ENCODE data around the gene RRAS. TPM values are rescaled to one million over a fixed set of nuclear protein-coding genes. Genes with fewer than 3 reads are reported as not detected.

Gene RRAS
- total RNA-seq, 3 donors from 2014 or later = 43.9 to 89.8 (median 48.6) TPM

GRCh38 chr19:49665036-49665350 lies 25.1 kb upstream of the RRAS start:
- TF ChIP-seq, protein P1, sequence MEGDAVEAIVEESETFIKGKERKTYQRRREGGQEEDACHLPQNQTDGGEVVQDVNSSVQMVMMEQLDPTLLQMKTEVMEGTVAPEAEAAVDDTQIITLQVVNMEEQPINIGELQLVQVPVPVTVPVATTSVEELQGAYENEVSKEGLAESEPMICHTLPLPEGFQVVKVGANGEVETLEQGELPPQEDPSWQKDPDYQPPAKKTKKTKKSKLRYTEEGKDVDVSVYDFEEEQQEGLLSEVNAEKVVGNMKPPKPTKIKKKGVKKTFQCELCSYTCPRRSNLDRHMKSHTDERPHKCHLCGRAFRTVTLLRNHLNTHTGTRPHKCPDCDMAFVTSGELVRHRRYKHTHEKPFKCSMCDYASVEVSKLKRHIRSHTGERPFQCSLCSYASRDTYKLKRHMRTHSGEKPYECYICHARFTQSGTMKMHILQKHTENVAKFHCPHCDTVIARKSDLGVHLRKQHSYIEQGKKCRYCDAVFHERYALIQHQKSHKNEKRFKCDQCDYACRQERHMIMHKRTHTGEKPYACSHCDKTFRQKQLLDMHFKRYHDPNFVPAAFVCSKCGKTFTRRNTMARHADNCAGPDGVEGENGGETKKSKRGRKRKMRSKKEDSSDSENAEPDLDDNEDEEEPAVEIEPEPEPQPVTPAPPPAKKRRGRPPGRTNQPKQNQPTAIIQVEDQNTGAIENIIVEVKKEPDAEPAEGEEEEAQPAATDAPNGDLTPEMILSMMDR (IDR thresholded peaks at IDR 0.05) = no peak
- peaks cover 6% of the 10 kb centered on the region for H3K36me3 ChIP-seq (ENCODE audit: low read depth)
- no peaks in the 10 kb centered on the region for H3K9me3 ChIP-seq
- H3K4me3 ChIP-seq = peak overlapping the region; percentile 68
- intact Hi-C loops (cut with DNase I, micrococcal nuclease) = no loop called here
- no peak for ATAC-seq
- H3K4me1 ChIP-seq (ENCODE audit: low read depth) = peaks cover 10% of the 10 kb centered on the region
- peak in 1 of 3 donors; percentile 24 for DNase-seq

DNA sequence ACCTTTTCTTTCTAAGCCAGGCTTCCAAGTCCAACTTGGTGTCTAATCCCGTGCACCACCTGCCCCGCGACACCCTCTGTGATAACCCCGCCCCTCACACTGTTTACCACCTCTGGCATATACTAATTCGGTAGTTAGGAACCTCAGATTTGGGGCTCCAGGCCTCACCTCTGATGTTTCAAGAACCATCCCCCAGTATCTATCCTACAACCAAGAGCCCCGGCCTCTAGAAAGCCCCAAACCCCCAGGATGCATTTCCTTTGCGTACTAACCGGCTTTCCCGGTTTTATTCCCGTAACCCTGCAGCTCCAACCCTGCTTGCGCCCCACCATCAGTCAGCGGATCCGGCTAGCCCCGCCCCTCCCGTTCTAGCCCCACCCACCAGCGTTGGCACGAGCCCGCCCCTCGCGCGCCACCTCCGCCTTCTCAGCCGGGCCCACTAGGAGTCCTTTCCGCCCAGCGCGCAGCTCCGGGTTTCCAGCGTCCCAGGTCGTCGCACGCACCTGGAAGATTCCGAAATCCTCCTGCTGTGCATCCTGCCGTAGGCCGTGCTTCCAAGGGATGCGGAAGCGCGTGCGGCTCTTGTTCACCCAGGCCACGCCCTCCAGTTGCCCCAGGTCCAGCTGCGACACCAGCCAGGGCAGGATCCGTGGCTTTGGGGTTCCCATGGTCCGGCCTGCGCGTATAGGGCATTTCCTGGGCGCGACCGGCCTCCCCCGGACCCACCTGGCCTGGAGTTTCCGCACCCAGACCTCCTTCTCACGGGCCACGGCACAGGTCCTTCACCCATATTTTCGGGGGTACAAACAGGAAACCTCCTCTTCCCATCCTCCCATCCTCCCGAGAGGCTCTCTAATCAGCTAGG lies 24.5 kb upstream of the RRAS start:
- Histone ChIP-seq H3K4me3 (peak overlapping the region; percentile 68), H3K36me3 (ENCODE audit: low read depth) (peaks cover 6% of the 10 kb centered on the region), H3K9me3 (no peaks in the 10 kb centered on the region), H3K4me1 (ENCODE audit: low read depth) (peaks cover 10% of the 10 kb centered on the region)
- DNase-seq = peak; percentile 95 to 96 (median 96)
- ATAC-seq = peak; percentile 85
- intact Hi-C loops (cut with DNase I, micrococcal nuclease) = no loop called here
- TF ChIP-seq, protein P1 (IDR thresholded peaks at IDR 0.05) = no peak

DNA sequence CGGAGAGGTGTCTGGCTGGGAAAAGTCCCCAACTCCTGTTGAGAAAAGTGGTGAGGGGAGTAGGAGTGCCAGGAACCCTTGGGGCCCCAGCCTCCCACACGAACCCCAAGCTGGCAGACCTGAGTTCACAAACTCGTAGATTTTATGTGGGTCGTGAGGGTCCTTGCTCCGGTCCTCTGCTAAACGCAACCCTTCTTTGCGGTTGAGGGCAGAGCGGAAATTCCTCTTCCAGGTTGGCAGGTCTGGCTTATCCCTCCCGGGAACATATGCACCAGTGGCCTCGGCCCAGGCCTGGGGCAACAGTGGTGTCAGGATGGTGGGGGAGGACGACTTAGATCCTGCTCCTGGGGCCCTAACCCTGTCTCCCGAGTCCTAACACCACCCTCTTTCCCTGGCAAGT lies 23.3 kb upstream of the RRAS start:
- DNase-seq = no peak
- Histone ChIP-seq H3K36me3 (ENCODE audit: low read depth) (peaks cover 6% of the 10 kb centered on the region), H3K4me3 (no peak overlapping the region), H3K4me1 (ENCODE audit: low read depth) (peaks cover 10% of the 10 kb centered on the region), H3K9me3 (no peaks in the 10 kb centered on the region)
- ATAC-seq = no peak
- TF ChIP-seq, protein P1 (IDR thresholded peaks at IDR 0.05) = no peak
- intact Hi-C loops (cut with DNase I, micrococcal nuclease) = no loop called here

GRCh38 chr19:49662011-49662410 lies 22.1 kb upstream of the RRAS start:
- intact Hi-C loops (cut with DNase I, micrococcal nuclease) = no loop called here
- TF ChIP-seq, protein P1 (IDR thresholded peaks at IDR 0.05) = no peak
- DNase-seq (no peak), ATAC-seq (no peak)
- peaks cover 6% of the 10 kb centered on the region for H3K36me3 ChIP-seq (ENCODE audit: low read depth)
- no peak overlapping the region for H3K4me3 ChIP-seq
- H3K9me3 ChIP-seq = no peaks in the 10 kb centered on the region
- peaks cover 10% of the 10 kb centered on the region for H3K4me1 ChIP-seq (ENCODE audit: low read depth)

DNA sequence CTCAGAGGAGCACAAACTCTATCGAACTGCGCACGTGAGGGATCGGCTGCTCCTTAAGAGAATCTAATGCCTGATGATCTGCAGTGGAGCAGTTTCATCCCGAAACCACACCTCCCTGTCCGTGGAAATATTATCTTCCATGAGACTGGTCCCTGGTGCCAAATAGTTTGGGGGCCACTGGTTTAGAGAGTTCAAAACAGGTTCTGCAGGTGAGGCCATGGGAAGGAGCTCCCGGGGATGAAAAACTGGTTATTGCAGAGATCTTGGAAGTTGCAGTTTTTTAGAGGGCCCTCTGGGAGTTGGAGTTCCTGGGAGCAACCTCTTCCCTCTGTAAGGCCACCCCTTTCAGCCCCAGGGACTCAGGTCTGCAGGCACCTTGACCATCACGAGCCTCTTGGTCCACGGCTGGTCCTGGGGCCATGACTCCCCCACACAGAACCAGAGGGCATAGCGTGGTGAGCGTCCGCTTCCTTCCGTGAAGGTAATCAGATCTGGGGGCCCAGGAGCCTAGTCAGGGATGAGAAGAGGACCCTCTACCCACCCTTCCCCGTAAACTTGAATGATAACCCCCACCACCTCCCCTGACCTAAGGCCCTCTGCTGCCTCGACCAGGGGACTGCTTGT lies 20.5 kb upstream of the RRAS start:
- Histone ChIP-seq H3K9me3 (no peaks in the 10 kb centered on the region), H3K4me3 (no peak overlapping the region), H3K4me1 (ENCODE audit: low read depth) (peaks cover 8% of the 10 kb centered on the region), H3K36me3 (ENCODE audit: low read depth) (peaks cover 6% of the 10 kb centered on the region)
- TF ChIP-seq, protein P1 (IDR thresholded peaks at IDR 0.05) = no peak
- DNase-seq (no peak), ATAC-seq (no peak)
- intact Hi-C loops (cut with DNase I, micrococcal nuclease) = no loop called here

All from mucosa of descending colon (tissue), 3 donors.